C1 segment of cervical spinal cord (tissue), 14 donors: ENCODE measurements around the gene HDAC4.

Experiments
- DNase-seq, 14 donors: peaks; one replicate each; lab custom pipeline; 2025; lab: John Stamatoyannopoulos, UW

HDAC4 gene

GRCh38 chr2:239129147-239129920 is 271.5 kb downstream of the HDAC4 start:
- no peak for DNase-seq

GRCh38 chr2:239128706-239129105 is 272.1 kb downstream of the HDAC4 start:
- DNase-seq: no peak

DNA sequence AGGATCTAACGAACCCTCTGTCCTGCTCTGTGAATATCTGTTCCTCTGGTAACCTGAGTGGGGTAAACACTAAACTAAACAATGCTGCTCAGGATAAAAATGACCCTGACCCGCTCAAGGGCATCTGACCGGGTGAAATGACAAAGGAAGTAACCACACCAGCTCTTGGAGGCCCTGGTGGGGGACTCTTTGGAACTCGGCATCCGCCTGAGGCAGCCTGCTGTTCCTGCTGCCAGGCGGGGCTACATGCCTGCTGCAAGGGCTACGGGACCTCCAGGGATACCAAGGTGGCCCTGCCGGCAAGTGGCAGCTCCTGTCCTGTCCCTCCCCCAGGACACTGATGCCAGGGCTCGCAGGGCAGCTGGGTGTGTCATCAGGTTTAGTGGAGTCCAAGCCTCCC is 273.3 kb downstream of the HDAC4 start:
- DNase-seq: no peak

DNA sequence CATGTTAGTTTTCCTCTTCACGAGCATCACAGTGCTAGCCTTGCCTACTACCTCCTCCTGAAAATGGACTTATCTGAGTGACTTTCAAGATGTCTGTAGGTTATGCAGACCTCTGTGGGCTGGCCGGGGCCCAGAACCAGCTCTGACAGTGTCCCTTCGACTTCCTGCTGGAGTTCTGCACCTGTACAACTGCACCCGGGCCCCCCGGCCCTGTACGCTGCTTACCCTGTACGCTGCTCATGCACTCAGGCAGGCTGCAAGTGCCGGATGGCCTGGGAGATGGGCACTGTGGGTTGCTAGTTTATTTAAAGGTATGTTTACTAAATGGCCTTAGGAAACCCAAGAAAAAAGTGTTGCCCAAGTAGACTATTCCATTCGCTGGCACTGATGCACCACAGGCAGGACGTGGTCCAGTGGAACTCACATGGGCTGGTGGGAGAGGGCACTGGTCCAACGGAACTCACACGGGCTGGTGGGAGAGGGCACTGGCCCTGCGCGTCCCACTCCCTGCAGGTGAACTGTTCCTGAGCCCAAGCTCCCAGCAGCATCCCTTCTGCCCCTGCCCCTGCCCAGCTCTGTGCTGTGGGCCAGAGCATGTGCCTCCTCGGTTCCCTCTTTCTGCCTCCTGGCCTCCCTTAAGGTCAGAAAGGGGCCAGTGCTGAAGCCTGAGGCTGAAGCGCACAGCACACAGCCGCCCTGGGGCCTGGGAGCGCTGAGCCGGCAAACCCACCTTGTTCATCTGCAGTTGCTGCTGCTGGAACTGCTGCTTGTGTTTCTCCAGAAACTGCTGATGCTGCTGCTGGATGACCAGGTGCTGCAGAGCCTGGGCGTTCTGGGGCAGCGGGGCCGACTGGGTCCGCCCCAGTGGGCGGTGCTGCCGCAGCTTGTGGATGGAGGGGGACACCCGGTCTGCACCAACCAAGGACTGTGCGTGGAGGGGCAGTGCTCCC is 274.8 kb downstream of the HDAC4 start:
- DNase-seq: no peak

- DNase-seq: no peak
Observed at GRCh38 chr2:239124152-239124899, 276.5 kb downstream of the HDAC4 start.

- DNase-seq: no peak
Observed at GRCh38 chr2:239122421-239123110, 278.3 kb downstream of the HDAC4 start.

DNA sequence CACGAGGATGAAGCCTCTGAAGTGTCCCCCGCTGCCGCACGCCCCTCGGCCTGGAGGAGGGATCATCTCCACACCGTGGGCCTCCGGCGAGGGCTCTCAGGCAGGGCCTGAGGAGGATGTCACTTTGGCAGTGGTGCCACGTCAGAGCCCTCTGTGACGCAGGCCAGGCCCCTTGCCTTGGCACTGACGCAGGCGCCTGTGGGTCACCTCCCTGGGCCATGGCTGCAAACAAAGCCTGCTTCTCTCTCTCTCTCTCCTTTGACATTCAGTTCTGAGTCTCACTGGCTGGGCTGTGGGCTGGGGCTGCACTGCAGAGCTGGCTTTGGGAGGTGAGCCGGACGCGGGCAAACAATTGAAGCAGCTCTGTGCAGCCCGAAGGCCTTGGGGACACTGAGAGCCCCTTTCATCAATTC is 279.2 kb downstream of the HDAC4 start:
- DNase-seq: peak in 13 of 14 donors; percentile 16 to 87 (median 65)

DNA sequence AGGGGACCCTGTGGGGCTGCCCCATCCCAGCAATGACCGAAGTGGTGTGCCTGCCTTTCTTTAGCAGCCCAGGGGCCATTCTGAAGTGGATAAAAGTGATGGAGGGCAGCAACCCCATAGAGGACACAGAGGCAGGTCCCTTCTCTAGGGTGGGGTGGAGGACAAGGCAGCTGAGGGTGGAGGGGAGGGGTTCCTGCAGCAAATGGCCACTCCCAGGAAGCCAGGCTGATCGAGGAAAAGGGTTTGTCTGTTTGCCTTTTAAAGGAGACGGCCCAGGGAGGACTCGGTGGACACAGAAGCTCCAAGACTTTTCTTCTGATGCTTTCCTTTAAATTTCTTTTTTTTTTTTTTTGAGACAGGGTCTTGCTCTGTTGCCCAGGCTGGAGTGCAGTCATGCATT is 280.2 kb downstream of the HDAC4 start:
- DNase-seq: no peak

DNA sequence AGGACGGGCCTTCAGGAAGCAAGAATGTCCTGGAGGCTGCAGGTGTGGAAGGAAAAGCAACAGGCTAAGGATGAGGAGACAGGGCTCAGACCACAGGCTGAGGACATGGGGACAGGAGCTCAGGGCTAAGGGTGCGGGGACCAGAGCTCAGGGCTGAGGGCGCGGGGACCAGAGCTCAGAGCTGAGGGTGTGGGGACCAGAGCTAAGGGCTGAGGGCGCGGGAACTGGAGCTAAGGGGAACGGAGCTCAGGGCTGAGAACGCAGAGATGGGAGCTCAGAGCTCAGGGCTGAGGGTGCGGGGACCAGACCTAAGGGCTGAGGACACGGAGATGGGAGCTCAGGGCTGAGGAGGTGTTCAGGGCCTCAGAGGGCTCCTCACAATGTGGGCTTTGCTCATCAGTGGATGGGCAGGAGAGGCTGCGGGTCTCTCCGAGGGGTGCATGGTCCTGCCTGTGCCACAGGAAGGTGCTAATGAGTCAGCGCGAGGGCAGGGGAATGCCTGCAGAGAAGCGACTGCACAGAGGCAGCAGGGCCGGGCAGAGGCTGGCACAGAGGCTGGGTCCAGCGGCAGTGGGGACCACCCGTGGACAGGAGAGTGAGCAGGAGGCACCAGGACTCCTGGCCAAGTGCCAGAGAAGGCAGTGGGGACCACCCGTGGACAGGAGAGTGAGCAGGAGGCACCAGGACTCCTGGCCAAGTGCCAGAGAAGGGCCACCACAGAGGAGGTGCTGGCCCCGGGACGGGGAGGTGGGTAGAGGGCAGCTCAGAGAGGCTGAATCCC is 281.3 kb downstream of the HDAC4 start:
- no peak for DNase-seq

DNA sequence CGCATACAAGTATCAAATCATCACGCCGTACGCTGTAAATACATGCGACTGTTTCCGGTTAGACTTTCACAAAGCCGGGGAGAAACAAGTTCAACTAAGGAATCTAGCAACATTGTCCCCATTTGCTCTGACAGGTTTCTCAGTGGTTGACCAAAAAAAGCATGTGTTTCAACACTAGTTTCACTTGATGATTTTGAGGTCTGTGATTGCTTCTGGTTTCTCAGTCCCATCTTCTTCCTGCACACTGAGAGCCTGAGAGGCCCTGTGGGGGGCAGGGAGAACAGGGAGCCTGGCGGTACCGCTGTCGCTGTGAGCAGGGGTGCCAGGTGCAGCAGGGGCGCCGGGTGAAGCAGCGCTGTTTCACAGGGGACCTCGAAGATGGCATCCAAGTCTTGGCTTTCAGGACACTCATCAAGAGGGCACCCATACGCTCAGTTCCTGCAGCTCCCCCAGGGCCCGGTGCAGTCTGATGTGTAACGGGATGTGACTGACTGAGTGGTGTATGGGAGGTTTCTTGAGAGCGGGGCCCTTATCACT is 282.1 kb downstream of the HDAC4 start:
- DNase-seq: no peak

DNA sequence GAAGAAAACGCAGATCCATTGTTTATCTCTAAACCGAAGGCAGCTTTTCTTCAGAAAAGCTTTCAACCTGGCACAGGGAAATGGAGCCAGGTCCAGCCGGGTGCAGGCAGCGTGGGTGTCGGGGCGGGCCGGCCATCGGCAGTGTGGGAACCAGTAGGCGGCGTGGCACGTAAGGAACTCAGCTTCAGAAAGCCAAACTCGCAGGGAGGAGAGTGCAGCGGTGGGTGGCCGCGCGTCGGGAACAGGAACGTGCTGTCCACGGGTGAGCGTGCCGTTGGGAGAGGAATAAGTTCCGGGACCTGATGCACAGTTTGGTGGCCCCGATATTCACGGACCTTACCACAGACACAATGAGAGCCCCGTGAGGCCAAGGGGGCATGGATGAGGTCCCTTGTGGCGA is 282.6 kb downstream of the HDAC4 start:
- no peak for DNase-seq

DNA sequence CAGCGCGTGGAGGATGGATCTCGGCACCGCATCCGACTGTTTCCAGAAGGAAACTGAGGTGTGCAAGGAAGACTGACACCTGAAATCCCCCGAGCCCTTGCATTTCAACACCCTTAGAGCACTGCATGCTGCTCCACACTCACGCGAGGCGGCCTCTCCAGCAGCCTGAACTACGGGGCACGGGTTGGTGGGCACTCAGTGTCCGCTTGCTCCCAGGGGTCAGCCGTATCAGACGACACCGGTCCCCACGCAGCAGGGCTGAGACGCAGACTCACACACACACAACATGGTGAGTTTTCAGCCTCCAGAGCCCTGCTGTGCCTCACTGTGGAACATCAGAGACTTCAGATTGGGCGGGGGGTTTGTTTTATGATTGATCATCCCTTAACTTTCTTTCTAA is 283.0 kb downstream of the HDAC4 start:
- no peak for DNase-seq

- no peak for DNase-seq
Observed at GRCh38 chr2:239116456-239117246, 284.2 kb downstream of the HDAC4 start.

DNA sequence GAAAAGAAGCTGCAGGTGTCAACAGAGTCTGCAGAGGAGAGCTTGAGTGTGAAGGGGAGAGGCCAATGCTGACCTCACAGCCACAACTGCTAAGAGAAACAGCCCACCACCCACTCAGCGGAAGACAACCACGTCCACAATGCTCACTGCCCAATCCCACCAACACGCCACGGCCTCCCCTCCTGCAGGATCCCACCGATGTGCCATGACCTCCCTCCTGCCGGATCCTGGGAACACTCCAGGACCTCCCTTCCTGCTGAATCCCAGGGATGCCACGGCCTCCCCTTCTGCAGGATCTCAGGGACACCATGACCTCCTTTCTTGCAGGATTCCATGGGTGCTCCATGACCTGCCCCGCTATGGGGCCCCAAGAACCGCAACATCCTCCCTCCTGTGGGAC is 285.2 kb downstream of the HDAC4 start:
- no peak for DNase-seq

DNA sequence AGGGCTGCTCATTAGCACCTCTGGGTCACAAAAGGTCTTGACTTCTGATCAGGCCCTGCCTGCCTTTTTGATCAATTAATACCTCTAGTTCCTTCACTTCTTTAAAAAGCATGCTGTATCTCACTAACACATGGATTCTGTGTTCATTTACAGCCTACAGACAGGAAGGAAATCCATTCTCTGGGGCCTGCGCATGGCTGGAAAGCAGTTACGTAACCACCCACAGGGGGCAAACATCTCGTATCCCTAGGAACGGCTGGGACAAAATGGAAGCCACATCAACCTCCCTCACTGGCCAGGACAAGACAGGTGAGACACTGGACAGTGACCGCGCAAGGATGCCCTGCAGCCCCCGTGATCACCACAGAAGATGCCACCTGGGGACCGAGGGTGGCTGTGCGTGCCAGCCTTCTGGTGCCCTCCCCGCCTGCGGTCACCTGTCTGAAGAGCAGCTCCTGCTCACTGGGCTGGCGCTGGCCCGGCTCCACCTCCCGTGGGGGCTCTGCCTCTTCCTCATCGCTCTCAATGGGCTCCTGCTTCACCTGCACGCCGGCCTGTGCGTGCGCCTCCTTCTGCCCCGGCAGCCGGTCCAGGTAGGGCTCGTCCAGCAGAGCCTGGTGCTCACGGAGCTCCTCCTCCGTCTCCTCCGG is 286.1 kb downstream of the HDAC4 start:
- DNase-seq: peak in 1 of 14 donors; percentile 76

DNA sequence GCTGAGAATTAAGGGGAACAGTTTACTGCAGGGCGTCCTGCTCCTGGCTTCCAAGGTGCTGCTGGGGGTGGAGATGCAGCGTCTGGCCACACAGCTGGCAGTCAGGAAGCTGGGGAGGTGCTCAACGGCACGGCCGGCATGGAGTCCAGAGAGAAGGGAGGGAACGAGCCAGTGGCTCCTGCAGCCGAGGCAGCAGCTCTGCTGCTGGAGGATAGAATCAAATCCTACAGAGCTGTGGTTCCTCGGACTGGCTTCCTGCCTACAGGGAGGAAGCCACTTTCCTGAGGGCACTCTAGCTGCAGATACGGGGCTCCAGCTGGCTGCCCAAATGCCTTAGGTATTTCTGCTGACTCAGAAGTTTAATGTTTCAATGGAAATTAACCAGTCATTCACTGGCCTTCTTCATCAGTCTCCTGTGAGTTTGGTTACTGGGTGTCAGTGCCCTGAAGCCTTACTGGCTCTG is 286.7 kb downstream of the HDAC4 start:
- DNase-seq: peak in 1 of 14 donors; percentile 49

- no peak for DNase-seq
Observed at GRCh38 chr2:239113615-239114014, 287.2 kb downstream of the HDAC4 start.

- DNase-seq: peak in 1 of 14 donors; percentile 10
Observed at GRCh38 chr2:239113171-239113570, 287.6 kb downstream of the HDAC4 start.
